ENCODE measurements around the gene MGRN1. TPM values are rescaled to one million over a fixed set of nuclear protein-coding genes. Genes with fewer than 3 reads are reported as not detected.

The MGRN1 gene
- polyA plus RNA-seq, result 35.9 and 47.0 TPM in 2 replicates
- 75.5 and 76.6 TPM in 2 replicates for polyA minus RNA-seq

DNA sequence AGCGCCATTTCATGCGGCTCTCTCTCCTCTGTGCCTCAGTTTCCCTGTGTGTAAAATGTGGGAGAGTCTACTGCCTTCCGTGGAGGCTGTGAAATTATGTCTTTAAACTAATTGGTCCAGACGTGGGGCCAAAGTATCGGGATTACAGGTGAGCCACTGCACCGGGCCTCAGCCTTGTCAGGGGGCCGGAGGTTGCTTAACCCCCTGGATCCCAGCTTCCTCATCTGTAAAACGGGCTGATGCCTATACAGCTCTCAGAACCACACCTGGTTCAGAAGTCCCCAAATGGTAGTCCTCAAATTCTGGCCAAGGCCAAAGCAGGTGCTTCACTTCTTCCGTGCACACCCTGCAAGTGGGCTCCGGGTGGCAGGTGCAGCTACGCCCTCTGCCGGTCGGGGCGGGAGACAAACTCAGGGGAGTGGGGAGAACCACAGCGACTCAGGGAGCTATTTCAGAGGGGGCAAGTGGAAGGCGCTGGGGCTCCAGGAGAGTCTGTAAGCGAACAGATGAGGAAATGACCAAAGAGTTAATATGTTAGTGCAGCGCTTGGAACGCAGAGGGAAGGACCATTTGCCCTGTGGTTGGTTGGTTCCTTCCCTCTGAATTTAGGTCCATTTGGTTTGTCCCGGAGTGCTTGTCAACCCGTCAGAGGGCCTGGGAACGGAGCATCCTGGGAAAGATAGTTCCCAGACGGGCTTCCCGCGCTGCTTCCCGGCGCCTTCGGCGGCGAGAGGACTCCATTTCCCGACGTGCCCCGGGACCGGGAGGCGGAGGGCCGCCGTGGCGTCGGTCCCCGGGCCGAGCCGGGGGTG lies at the start of gene MGRN1:
TSS of gene MGRN1 (plus strand) at position 812 of the 812 bp plus-strand sequence. CDS start 135 bp downstream, outside the sequence.
- Histone ChIP-seq H3K4me2 (ENCODE audit: low read length) (peak within 1 kb of the TSS; percentile 96), H3K9ac (ENCODE audit: low read length) (peak within 1 kb of the TSS; percentile 98)
- TF ChIP-seq EZH2 (IDR thresholded peaks at IDR 0.05; ENCODE audit: borderline replicate concordance, insufficient read depth, low read length, poor library complexity, severe bottlenecking) (no peak), POLR2AphosphoS5 (IDR thresholded peaks at IDR 0.05) (no peak), TAF1 (IDR thresholded peaks at IDR 0.05; ENCODE audit: low read depth) (peak; percentile 8), SMC3 (conservative IDR thresholded peaks at IDR 0.05; ENCODE audit: poor library complexity) (no peak), EP300 (conservative IDR thresholded peaks at IDR 0.05; ENCODE audit: poor library complexity, severe bottlenecking) (peak; percentile 64), MXI1 (conservative IDR thresholded peaks at IDR 0.05; ENCODE audit: poor library complexity, severe bottlenecking) (no peak), CTCF (IDR thresholded peaks at IDR 0.05; ENCODE audit: poor library complexity, severe bottlenecking) (peak; percentile 99), RAD21 (conservative IDR thresholded peaks at IDR 0.05) (no peak)
- TF ChIP-seq, protein P1, sequence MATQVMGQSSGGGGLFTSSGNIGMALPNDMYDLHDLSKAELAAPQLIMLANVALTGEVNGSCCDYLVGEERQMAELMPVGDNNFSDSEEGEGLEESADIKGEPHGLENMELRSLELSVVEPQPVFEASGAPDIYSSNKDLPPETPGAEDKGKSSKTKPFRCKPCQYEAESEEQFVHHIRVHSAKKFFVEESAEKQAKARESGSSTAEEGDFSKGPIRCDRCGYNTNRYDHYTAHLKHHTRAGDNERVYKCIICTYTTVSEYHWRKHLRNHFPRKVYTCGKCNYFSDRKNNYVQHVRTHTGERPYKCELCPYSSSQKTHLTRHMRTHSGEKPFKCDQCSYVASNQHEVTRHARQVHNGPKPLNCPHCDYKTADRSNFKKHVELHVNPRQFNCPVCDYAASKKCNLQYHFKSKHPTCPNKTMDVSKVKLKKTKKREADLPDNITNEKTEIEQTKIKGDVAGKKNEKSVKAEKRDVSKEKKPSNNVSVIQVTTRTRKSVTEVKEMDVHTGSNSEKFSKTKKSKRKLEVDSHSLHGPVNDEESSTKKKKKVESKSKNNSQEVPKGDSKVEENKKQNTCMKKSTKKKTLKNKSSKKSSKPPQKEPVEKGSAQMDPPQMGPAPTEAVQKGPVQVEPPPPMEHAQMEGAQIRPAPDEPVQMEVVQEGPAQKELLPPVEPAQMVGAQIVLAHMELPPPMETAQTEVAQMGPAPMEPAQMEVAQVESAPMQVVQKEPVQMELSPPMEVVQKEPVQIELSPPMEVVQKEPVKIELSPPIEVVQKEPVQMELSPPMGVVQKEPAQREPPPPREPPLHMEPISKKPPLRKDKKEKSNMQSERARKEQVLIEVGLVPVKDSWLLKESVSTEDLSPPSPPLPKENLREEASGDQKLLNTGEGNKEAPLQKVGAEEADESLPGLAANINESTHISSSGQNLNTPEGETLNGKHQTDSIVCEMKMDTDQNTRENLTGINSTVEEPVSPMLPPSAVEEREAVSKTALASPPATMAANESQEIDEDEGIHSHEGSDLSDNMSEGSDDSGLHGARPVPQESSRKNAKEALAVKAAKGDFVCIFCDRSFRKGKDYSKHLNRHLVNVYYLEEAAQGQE (IDR thresholded peaks at IDR 0.05; ENCODE audit: borderline replicate concordance), result no peak

GRCh38 chr16:4574919-4575705 lies 49.5 kb upstream of the MGRN1 start:
- H3K36me3 ChIP-seq (ENCODE audit: insufficient read depth, low read length), result no peaks in the 10 kb centered on the region
- no peak overlapping the region for H3K4me3 ChIP-seq (ENCODE audit: low read length)
- no peaks in the 10 kb centered on the region for H3F3A ChIP-seq (ENCODE audit: insufficient read depth, low read length, poor library complexity, severe bottlenecking)
- H4K20me1 ChIP-seq (ENCODE audit: insufficient read depth), result no peaks in the 10 kb centered on the region
- no peak overlapping the region for H2AFZ ChIP-seq (ENCODE audit: low read depth, low read length)
- no peaks in the 10 kb centered on the region for H3K9me3 ChIP-seq (ENCODE audit: low read length)
- no peaks in the 10 kb centered on the region for H3K27me3 ChIP-seq (ENCODE audit: insufficient read depth, low read depth, low read length)
- H3K9me2 ChIP-seq (ENCODE audit: insufficient read depth, low read length), result no peaks in the 10 kb centered on the region
- TF ChIP-seq SMC3 (conservative IDR thresholded peaks at IDR 0.05; ENCODE audit: poor library complexity) (no peak), TAF1 (IDR thresholded peaks at IDR 0.05; ENCODE audit: low read depth) (no peak)
- TF ChIP-seq, protein P1 (IDR thresholded peaks at IDR 0.05; ENCODE audit: borderline replicate concordance), result no peak
- no peaks in the 10 kb centered on the region for H3K79me2 ChIP-seq (replicated peaks; ENCODE audit: insufficient read depth, low read length)
- no peak overlapping the region for H3K4me2 ChIP-seq (ENCODE audit: low read length)
- H3K27ac ChIP-seq (ENCODE audit: low read length), result no peak overlapping the region
- H3K9ac ChIP-seq (ENCODE audit: low read length), result no peak overlapping the region

More for the DNA sequence above, at the start of gene MGRN1:
- Histone ChIP-seq H4K20me1 (ENCODE audit: insufficient read depth) (no peaks in the 10 kb centered on the region), H3K79me2 (replicated peaks; ENCODE audit: insufficient read depth, low read length) (peaks cover 37% of the 10 kb centered on the region), H3K9me3 (ENCODE audit: low read length) (no peaks in the 10 kb centered on the region), H3K36me3 (ENCODE audit: insufficient read depth, low read length) (no peaks in the 10 kb centered on the region), H2AFZ (ENCODE audit: low read depth, low read length) (peak within 1 kb of the TSS; percentile 69), H3F3A (ENCODE audit: insufficient read depth, low read length, poor library complexity, severe bottlenecking) (no peaks in the 10 kb centered on the region), H3K4me3 (ENCODE audit: low read length) (peak within 1 kb of the TSS; percentile 98), H3K27me3 (ENCODE audit: insufficient read depth, low read depth, low read length) (no peaks in the 10 kb centered on the region), H3K9me2 (ENCODE audit: insufficient read depth, low read length) (no peaks in the 10 kb centered on the region), H3K27ac (ENCODE audit: low read length) (peak within 1 kb of the TSS; percentile 95)

Data from neural cell (in vitro differentiated cells).